ENCODE measurements around the gene DMBX1.

DMBX1 gene

GRCh38 chr1:46525253-46525983 is 35.8 kb downstream of the DMBX1 start:
- Histone ChIP-seq H3K27me3 (ENCODE audit: control insufficient read depth, insufficient read depth, low read length) (peaks cover 25% of the 10 kb centered on the region), H3K9me3 (ENCODE audit: control insufficient read depth, low read length) (no peaks in the 10 kb centered on the region), H3K4me3 (ENCODE audit: low read length) (no peak overlapping the region), H3K4me1 (ENCODE audit: control insufficient read depth, insufficient read depth, low read length) (peaks cover 33% of the 10 kb centered on the region), H3K9ac (ENCODE audit: low read length) (no peak overlapping the region), H3K36me3 (ENCODE audit: control insufficient read depth, insufficient read depth, low read length) (no peaks in the 10 kb centered on the region)

- Histone ChIP-seq H3K36me3 (ENCODE audit: control insufficient read depth, insufficient read depth, low read length) (no peaks in the 10 kb centered on the region), H3K4me3 (ENCODE audit: low read length) (no peak overlapping the region), H3K27me3 (ENCODE audit: control insufficient read depth, insufficient read depth, low read length) (peaks cover 26% of the 10 kb centered on the region), H3K9ac (ENCODE audit: low read length) (no peak overlapping the region), H3K9me3 (ENCODE audit: control insufficient read depth, low read length) (no peaks in the 10 kb centered on the region), H3K4me1 (ENCODE audit: control insufficient read depth, insufficient read depth, low read length) (peaks cover 33% of the 10 kb centered on the region)
Measured at GRCh38 chr1:46526013-46526690, 36.5 kb downstream of the DMBX1 start.

DNA sequence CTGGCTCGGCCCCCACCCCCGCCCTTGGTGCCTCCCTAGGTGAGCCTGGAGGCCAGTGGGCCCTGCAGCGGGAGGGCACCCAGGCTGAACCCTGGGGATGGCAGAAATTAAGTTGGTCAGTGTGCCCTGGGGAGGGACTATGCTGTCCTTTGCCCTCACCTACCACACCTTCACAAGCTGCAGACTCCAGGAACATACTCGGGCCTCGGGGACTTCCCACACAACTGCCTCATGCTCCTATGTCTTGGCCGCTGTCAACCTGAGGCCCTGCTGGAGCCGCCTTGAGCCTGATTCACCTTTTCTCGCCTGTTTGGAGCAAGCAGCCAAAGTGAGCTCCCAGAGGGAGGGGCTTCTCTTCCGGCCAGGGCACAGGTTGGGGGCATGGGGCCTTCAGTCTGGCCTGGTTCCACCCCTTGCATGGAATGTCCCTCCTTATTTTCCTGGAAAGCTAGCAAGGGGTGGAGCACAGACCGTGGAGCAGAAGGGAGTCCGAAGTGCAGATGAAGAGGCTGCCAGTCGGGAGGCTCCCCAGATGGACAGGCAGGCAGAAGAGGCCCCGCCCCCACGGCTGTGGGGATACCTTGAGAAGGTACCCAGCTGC is 37.2 kb downstream of the DMBX1 start:
- Histone ChIP-seq H3K9ac (ENCODE audit: low read length) (no peak overlapping the region), H3K9me3 (ENCODE audit: control insufficient read depth, low read length) (no peaks in the 10 kb centered on the region), H3K4me3 (ENCODE audit: low read length) (no peak overlapping the region), H3K27me3 (ENCODE audit: control insufficient read depth, insufficient read depth, low read length) (peaks cover 29% of the 10 kb centered on the region), H3K36me3 (ENCODE audit: control insufficient read depth, insufficient read depth, low read length) (no peaks in the 10 kb centered on the region), H3K4me1 (ENCODE audit: control insufficient read depth, insufficient read depth, low read length) (peaks cover 33% of the 10 kb centered on the region)

DNA sequence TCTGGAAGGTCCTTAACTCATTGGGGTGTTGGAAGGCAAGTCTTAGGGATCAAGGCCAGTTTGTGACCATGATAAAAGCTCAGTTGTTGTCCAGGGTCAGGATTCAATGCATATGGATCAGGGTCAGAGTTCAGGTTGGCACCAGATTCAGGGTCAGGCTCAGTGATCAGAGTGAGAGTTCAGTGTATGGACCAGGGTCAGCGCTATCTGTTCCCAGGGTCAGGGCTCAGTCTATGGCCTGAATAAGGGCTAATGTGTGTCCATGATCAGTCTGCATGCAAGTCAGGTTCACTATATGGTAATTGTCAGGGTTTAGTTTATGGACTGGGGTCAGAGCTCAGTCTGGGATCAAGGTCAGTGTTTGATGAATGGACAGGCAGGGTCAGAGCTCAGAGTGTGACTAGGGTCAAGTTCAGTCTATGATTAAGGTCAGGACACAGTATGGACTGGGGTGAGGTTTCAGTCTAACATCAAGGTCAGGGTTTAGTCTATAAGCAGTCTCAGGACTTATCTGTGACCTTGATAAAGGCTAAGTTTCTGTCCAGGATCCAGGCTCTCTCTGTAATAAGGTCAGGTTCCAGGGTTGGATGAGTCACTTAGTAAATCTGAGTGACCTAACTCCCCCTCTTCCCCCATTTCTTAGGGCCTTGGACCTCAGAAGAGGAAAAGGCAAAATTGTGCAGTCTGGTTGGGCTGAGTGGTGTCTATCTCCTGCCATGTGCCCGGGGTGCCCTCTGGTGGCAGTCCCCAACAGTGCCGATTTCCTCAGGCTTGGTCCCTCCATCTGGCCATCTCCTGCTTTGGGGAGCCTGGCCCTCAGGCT is 38.0 kb downstream of the DMBX1 start:
- Histone ChIP-seq H3K36me3 (ENCODE audit: control insufficient read depth, insufficient read depth, low read length) (no peaks in the 10 kb centered on the region), H3K4me1 (ENCODE audit: control insufficient read depth, insufficient read depth, low read length) (peaks cover 24% of the 10 kb centered on the region), H3K9me3 (ENCODE audit: control insufficient read depth, low read length) (no peaks in the 10 kb centered on the region), H3K27me3 (ENCODE audit: control insufficient read depth, insufficient read depth, low read length) (peaks cover 37% of the 10 kb centered on the region), H3K4me3 (ENCODE audit: low read length) (no peak overlapping the region), H3K9ac (ENCODE audit: low read length) (no peak overlapping the region)

DNA sequence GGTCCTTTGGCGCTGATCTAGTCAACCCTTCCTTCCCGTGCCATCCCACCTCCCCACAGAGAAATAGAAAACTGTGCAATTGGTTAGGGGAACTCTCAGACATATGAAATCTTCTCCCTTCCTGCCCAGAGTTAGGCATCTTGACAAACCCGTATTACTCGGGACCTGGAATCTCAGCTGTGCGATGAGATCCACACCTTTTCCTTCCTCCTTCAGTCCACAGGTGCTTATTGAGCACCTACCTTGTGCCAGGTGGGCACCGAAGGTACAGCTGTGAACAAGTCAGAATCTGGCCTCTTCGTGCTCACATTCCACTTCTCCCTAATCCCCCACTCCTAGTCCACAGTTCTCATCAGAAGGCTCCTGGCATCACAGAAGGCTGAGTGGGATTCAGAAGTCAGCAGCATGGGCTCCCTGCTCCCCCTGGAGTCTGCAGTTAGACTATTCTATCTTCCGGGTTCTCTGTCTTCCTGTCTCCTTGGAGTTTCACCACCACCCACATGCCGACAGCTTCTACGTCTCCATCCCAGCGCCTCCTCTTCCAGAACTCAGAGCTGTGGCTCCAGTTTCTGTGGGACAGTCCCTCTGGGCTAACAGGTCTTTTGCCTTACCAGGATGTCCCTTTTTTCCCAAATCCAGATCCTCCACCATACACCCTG is 38.8 kb downstream of the DMBX1 start:
- no peak overlapping the region for H3K9ac ChIP-seq (ENCODE audit: low read length)
- H3K9me3 ChIP-seq (ENCODE audit: control insufficient read depth, low read length), result no peaks in the 10 kb centered on the region
- H3K27me3 ChIP-seq (ENCODE audit: control insufficient read depth, insufficient read depth, low read length), result peaks cover 39% of the 10 kb centered on the region
- H3K36me3 ChIP-seq (ENCODE audit: control insufficient read depth, insufficient read depth, low read length), result no peaks in the 10 kb centered on the region
- peaks cover 21% of the 10 kb centered on the region for H3K4me1 ChIP-seq (ENCODE audit: control insufficient read depth, insufficient read depth, low read length)
- no peak overlapping the region for H3K4me3 ChIP-seq (ENCODE audit: low read length)

- Histone ChIP-seq H3K4me1 (ENCODE audit: control insufficient read depth, insufficient read depth, low read length) (peaks cover 16% of the 10 kb centered on the region), H3K9me3 (ENCODE audit: control insufficient read depth, low read length) (no peaks in the 10 kb centered on the region), H3K4me3 (ENCODE audit: low read length) (no peak overlapping the region), H3K36me3 (ENCODE audit: control insufficient read depth, insufficient read depth, low read length) (no peaks in the 10 kb centered on the region), H3K27me3 (ENCODE audit: control insufficient read depth, insufficient read depth, low read length) (peaks cover 46% of the 10 kb centered on the region), H3K9ac (ENCODE audit: low read length) (no peak overlapping the region)
Measured at GRCh38 chr1:46529031-46529630, 39.5 kb downstream of the DMBX1 start.

- H3K9ac ChIP-seq (ENCODE audit: low read length), result no peak overlapping the region
- H3K4me1 ChIP-seq (ENCODE audit: control insufficient read depth, insufficient read depth, low read length), result peaks cover 12% of the 10 kb centered on the region
- peaks cover 47% of the 10 kb centered on the region for H3K27me3 ChIP-seq (ENCODE audit: control insufficient read depth, insufficient read depth, low read length)
- no peaks in the 10 kb centered on the region for H3K36me3 ChIP-seq (ENCODE audit: control insufficient read depth, insufficient read depth, low read length)
- no peaks in the 10 kb centered on the region for H3K9me3 ChIP-seq (ENCODE audit: control insufficient read depth, low read length)
- no peak overlapping the region for H3K4me3 ChIP-seq (ENCODE audit: low read length)
Measured at GRCh38 chr1:46530311-46530710, 40.7 kb downstream of the DMBX1 start.

- Histone ChIP-seq H3K4me3 (ENCODE audit: low read length) (no peak overlapping the region), H3K9ac (ENCODE audit: low read length) (no peak overlapping the region), H3K36me3 (ENCODE audit: control insufficient read depth, insufficient read depth, low read length) (no peaks in the 10 kb centered on the region), H3K27me3 (ENCODE audit: control insufficient read depth, insufficient read depth, low read length) (peaks cover 47% of the 10 kb centered on the region), H3K4me1 (ENCODE audit: control insufficient read depth, insufficient read depth, low read length) (peaks cover 12% of the 10 kb centered on the region), H3K9me3 (ENCODE audit: control insufficient read depth, low read length) (no peaks in the 10 kb centered on the region)
Measured at GRCh38 chr1:46530791-46531409, 41.3 kb downstream of the DMBX1 start.

DNA sequence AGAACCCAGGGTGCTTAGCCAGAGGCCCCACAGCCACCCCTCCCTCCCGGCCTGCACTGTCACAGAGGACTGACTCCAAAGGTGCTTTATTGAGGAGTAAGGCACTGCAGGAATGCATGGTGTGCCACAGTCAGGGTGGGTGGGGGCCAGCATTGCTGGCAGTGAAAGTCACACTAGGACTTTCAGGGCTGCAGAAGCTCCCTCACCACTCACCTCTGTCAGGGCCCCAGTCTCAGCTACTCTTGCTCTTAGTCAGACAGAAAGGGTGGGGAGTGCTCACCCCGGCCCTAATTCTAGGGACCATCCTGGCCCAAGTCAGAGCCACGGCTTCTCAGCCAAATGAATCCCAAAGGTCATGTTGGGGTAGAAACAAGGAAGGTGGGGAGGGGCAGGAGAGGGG is 42.5 kb downstream of the DMBX1 start:
- peaks cover 7% of the 10 kb centered on the region for H3K4me1 ChIP-seq (ENCODE audit: control insufficient read depth, insufficient read depth, low read length)
- no peak overlapping the region for H3K9ac ChIP-seq (ENCODE audit: low read length)
- H3K27me3 ChIP-seq (ENCODE audit: control insufficient read depth, insufficient read depth, low read length), result peaks cover 41% of the 10 kb centered on the region
- no peaks in the 10 kb centered on the region for H3K9me3 ChIP-seq (ENCODE audit: control insufficient read depth, low read length)
- H3K4me3 ChIP-seq (ENCODE audit: low read length), result no peak overlapping the region
- no peaks in the 10 kb centered on the region for H3K36me3 ChIP-seq (ENCODE audit: control insufficient read depth, insufficient read depth, low read length)

DNA sequence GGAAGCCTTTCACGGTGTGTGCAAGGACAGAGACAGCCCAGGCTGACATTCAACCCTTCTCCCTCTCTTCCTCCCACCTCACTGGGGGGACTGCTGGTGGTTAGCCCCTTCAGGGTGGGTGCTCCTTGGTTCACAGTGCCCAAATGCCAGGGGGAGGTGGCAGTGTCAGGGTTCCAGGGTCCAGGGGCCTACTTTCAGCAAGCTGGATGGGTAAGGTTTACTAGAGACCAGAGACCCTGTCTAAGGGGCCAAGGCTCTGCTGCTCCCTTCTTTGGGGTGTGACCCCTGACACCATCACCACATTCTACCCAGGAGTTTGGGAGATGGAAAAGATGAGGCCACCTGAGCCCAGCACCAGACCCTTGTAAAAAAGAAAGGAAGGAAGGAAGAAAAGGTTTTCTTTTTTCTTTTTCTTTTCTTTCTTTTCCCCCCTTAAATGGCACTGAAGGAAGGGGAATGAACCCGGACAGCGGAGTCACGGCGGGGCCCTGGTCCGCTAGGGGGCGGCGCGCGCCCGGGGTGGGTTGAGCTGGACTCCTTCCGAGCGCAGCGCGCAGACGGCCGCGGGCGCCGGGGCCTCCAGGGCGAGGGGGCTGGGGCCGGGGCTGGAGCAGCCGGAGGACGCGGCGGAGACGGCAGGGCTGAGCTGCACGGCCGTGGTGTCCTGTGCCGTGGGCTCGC is 43.0 kb downstream of the DMBX1 start:
- peaks cover 40% of the 10 kb centered on the region for H3K27me3 ChIP-seq (ENCODE audit: control insufficient read depth, insufficient read depth, low read length)
- H3K9me3 ChIP-seq (ENCODE audit: control insufficient read depth, low read length), result no peaks in the 10 kb centered on the region
- no peak overlapping the region for H3K4me3 ChIP-seq (ENCODE audit: low read length)
- H3K36me3 ChIP-seq (ENCODE audit: control insufficient read depth, insufficient read depth, low read length), result no peaks in the 10 kb centered on the region
- no peak overlapping the region for H3K9ac ChIP-seq (ENCODE audit: low read length)
- peaks cover 5% of the 10 kb centered on the region for H3K4me1 ChIP-seq (ENCODE audit: control insufficient read depth, insufficient read depth, low read length)
